Activated CD4-positive, alpha-beta T cell treated with anti-CD3 and anti-CD28 coated beads, Interleukin-2, amount 10 ng/mL, durations not matched to agents 7 days and 5 days (primary cell): Measurements from ENCODE around the gene ELMO1. TPM values are rescaled to one million over a fixed set of nuclear protein-coding genes. Genes with fewer than 3 reads are reported as not detected.

ENCODE experiments used
- CTCF ChIA-PET: fragments of 350-600 bp; sonication (Branson Sonifier 250); formaldehyde crosslinking; loops from one replicate; lab custom pipeline; 2021; ENCODE audit warnings: antibody characterized with exemption; lab: Charles Lee
- POLR2A ChIA-PET: fragments of 350-600 bp; sonication (Branson Sonifier 250); formaldehyde crosslinking; loops from one replicate; lab custom pipeline; 2021; ENCODE audit warnings: antibody characterized with exemption; lab: Charles Lee
- DNase-seq: peaks from one replicate; pipeline ENCODE4 v3.0.0-alpha.2; 2020
- H3K27ac Mint-ChIP-seq: one replicate; pipeline ENCODE4 v1.8.0; 2021; ENCODE audit warnings: mild to moderate bottlenecking, moderate library complexity, mixed read lengths
- H3K27me3 Mint-ChIP-seq: one replicate; pipeline ENCODE4 v1.8.0; 2021; ENCODE audit warnings: mixed read lengths
- H3K36me3 Mint-ChIP-seq: one replicate; pipeline ENCODE4 v1.8.0; 2021; ENCODE audit warnings: low read depth, mixed read lengths
- H3K4me1 Mint-ChIP-seq: one replicate; pipeline ENCODE4 v1.8.0; 2021; ENCODE audit warnings: mixed read lengths
- H3K4me3 Mint-ChIP-seq: one replicate; pipeline ENCODE4 v1.8.0; 2021; ENCODE audit warnings: mild to moderate bottlenecking, moderate library complexity, mixed read lengths
- H3K9me3 Mint-ChIP-seq: one replicate; pipeline ENCODE4 v1.8.0; 2021; ENCODE audit warnings: mixed read lengths
- total RNA-seq, 2 experiments: library from RNA; stranded (reverse); gene quantifications; one replicate each; pipeline ENCODE4 v1.2.3, GENCODE V29; 2021

Gene ELMO1
- total RNA-seq, 2 experiments from 2014 or later: 99.8 to 142 TPM

GRCh38 chr7:37079420-37079819 is 369.2 kb downstream of the ELMO1 start:
- no peaks in the 10 kb centered on the region for H3K9me3 Mint-ChIP-seq
- ChIA-PET CTCF (interaction anchor here (0.5 kb wide), 1 partner anchor 408 kb away, joined by 3 read pairs; no protein-coding TSS in a partner anchor), POLR2A (no interaction called here)
- peaks cover 45% of the 10 kb centered on the region for H3K36me3 Mint-ChIP-seq
- no peaks in the 10 kb centered on the region for H3K27me3 Mint-ChIP-seq
- peaks cover 10% of the 10 kb centered on the region for H3K4me1 Mint-ChIP-seq
- no peak for DNase-seq
- H3K4me3 Mint-ChIP-seq: no peak overlapping the region
- H3K27ac Mint-ChIP-seq: no peak overlapping the region

GRCh38 chr7:37076668-37077067 is 372.0 kb downstream of the ELMO1 start:
- no peak overlapping the region for H3K27ac Mint-ChIP-seq
- H3K4me1 Mint-ChIP-seq: peaks cover 6% of the 10 kb centered on the region
- ChIA-PET CTCF (interaction anchor here (1.4 kb wide), 1 partner anchor 11 kb away, joined by 3 read pairs; no protein-coding TSS in a partner anchor), POLR2A (no interaction called here)
- H3K36me3 Mint-ChIP-seq: peaks cover 37% of the 10 kb centered on the region
- peaks cover 5% of the 10 kb centered on the region for H3K9me3 Mint-ChIP-seq
- no peaks in the 10 kb centered on the region for H3K27me3 Mint-ChIP-seq
- DNase-seq: no peak
- no peak overlapping the region for H3K4me3 Mint-ChIP-seq

GRCh38 chr7:37074370-37074769 is 374.3 kb downstream of the ELMO1 start:
- Mint-ChIP-seq H3K36me3 (peaks cover 39% of the 10 kb centered on the region), H3K27me3 (no peaks in the 10 kb centered on the region), H3K9me3 (peaks cover 5% of the 10 kb centered on the region), H3K27ac (no peak overlapping the region), H3K4me1 (peaks cover 5% of the 10 kb centered on the region), H3K4me3 (no peak overlapping the region)
- no peak for DNase-seq
- POLR2A ChIA-PET: no interaction called here
- CTCF ChIA-PET: no interaction called here

- ChIA-PET POLR2A (no interaction called here), CTCF (no interaction called here)
- H3K27me3 Mint-ChIP-seq: no peaks in the 10 kb centered on the region
- H3K27ac Mint-ChIP-seq: no peak overlapping the region
- H3K4me3 Mint-ChIP-seq: no peak overlapping the region
- peaks cover 26% of the 10 kb centered on the region for H3K36me3 Mint-ChIP-seq
- H3K4me1 Mint-ChIP-seq: peaks cover 12% of the 10 kb centered on the region
- no peak for DNase-seq
- H3K9me3 Mint-ChIP-seq: peaks cover 5% of the 10 kb centered on the region
Observed at GRCh38 chr7:37071124-37071523, 377.5 kb downstream of the ELMO1 start.

- Mint-ChIP-seq H3K4me3 (no peak overlapping the region), H3K9me3 (peaks cover 5% of the 10 kb centered on the region), H3K27me3 (no peaks in the 10 kb centered on the region), H3K27ac (no peak overlapping the region), H3K36me3 (peaks cover 33% of the 10 kb centered on the region), H3K4me1 (peaks cover 19% of the 10 kb centered on the region)
- ChIA-PET POLR2A (no interaction called here), CTCF (no interaction called here)
- no peak for DNase-seq
Observed at GRCh38 chr7:37070471-37070870, 378.2 kb downstream of the ELMO1 start.

- DNase-seq: no peak
- ChIA-PET POLR2A (no interaction called here), CTCF (no interaction called here)
- H3K9me3 Mint-ChIP-seq: peaks cover 8% of the 10 kb centered on the region
- H3K27me3 Mint-ChIP-seq: no peaks in the 10 kb centered on the region
- peaks cover 37% of the 10 kb centered on the region for H3K36me3 Mint-ChIP-seq
- no peak overlapping the region for H3K27ac Mint-ChIP-seq
- no peak overlapping the region for H3K4me3 Mint-ChIP-seq
- peaks cover 22% of the 10 kb centered on the region for H3K4me1 Mint-ChIP-seq
Observed at GRCh38 chr7:37070031-37070430, 378.6 kb downstream of the ELMO1 start.

GRCh38 chr7:37069336-37069735 is 379.3 kb downstream of the ELMO1 start:
- peaks cover 8% of the 10 kb centered on the region for H3K9me3 Mint-ChIP-seq
- no peaks in the 10 kb centered on the region for H3K27me3 Mint-ChIP-seq
- H3K4me1 Mint-ChIP-seq: peaks cover 22% of the 10 kb centered on the region
- H3K36me3 Mint-ChIP-seq: peaks cover 41% of the 10 kb centered on the region
- no peak overlapping the region for H3K4me3 Mint-ChIP-seq
- no peak for DNase-seq
- no peak overlapping the region for H3K27ac Mint-ChIP-seq
- POLR2A ChIA-PET: no interaction called here
- CTCF ChIA-PET: no interaction called here

GRCh38 chr7:37068902-37069301 is 379.8 kb downstream of the ELMO1 start:
- Mint-ChIP-seq H3K27ac (no peak overlapping the region), H3K9me3 (peaks cover 8% of the 10 kb centered on the region), H3K27me3 (no peaks in the 10 kb centered on the region), H3K4me3 (no peak overlapping the region), H3K36me3 (peaks cover 41% of the 10 kb centered on the region), H3K4me1 (peaks cover 22% of the 10 kb centered on the region)
- POLR2A ChIA-PET: no interaction called here
- CTCF ChIA-PET: no interaction called here
- DNase-seq: no peak

- ChIA-PET POLR2A (no interaction called here), CTCF (no interaction called here)
- Mint-ChIP-seq H3K4me1 (peaks cover 22% of the 10 kb centered on the region), H3K36me3 (peaks cover 36% of the 10 kb centered on the region), H3K27ac (no peak overlapping the region), H3K9me3 (peaks cover 8% of the 10 kb centered on the region), H3K27me3 (no peaks in the 10 kb centered on the region), H3K4me3 (no peak overlapping the region)
- DNase-seq: no peak
Observed at GRCh38 chr7:37068038-37068437, 380.6 kb downstream of the ELMO1 start.

GRCh38 chr7:37065779-37066271 is 382.8 kb downstream of the ELMO1 start:
- Mint-ChIP-seq H3K9me3 (peaks cover 3% of the 10 kb centered on the region), H3K27me3 (no peaks in the 10 kb centered on the region), H3K36me3 (peaks cover 36% of the 10 kb centered on the region), H3K27ac (no peak overlapping the region), H3K4me1 (peaks cover 17% of the 10 kb centered on the region), H3K4me3 (no peak overlapping the region)
- POLR2A ChIA-PET: no interaction called here
- no peak for DNase-seq
- CTCF ChIA-PET: no interaction called here

GRCh38 chr7:37062560-37062859 is 386.2 kb downstream of the ELMO1 start:
- H3K9me3 Mint-ChIP-seq: peaks cover 3% of the 10 kb centered on the region
- ChIA-PET POLR2A (no interaction called here), CTCF (no interaction called here)
- H3K4me1 Mint-ChIP-seq: peaks cover 12% of the 10 kb centered on the region
- H3K36me3 Mint-ChIP-seq: peaks cover 35% of the 10 kb centered on the region
- no peaks in the 10 kb centered on the region for H3K27me3 Mint-ChIP-seq
- no peak overlapping the region for H3K4me3 Mint-ChIP-seq
- no peak for DNase-seq
- H3K27ac Mint-ChIP-seq: no peak overlapping the region

- no peak overlapping the region for H3K4me3 Mint-ChIP-seq
- H3K36me3 Mint-ChIP-seq: peaks cover 35% of the 10 kb centered on the region
- peaks cover 12% of the 10 kb centered on the region for H3K4me1 Mint-ChIP-seq
- no peak overlapping the region for H3K27ac Mint-ChIP-seq
- DNase-seq: no peak
- no peaks in the 10 kb centered on the region for H3K27me3 Mint-ChIP-seq
- ChIA-PET CTCF (no interaction called here), POLR2A (no interaction called here)
- H3K9me3 Mint-ChIP-seq: peaks cover 3% of the 10 kb centered on the region
Observed at GRCh38 chr7:37061849-37062559, 386.7 kb downstream of the ELMO1 start.

- CTCF ChIA-PET: no interaction called here
- no peak for DNase-seq
- no peaks in the 10 kb centered on the region for H3K27me3 Mint-ChIP-seq
- no peaks in the 10 kb centered on the region for H3K9me3 Mint-ChIP-seq
- peaks cover 27% of the 10 kb centered on the region for H3K36me3 Mint-ChIP-seq
- no peak overlapping the region for H3K4me3 Mint-ChIP-seq
- POLR2A ChIA-PET: no interaction called here
- H3K27ac Mint-ChIP-seq: no peak overlapping the region
- no peaks in the 10 kb centered on the region for H3K4me1 Mint-ChIP-seq
Observed at GRCh38 chr7:37056234-37056912, 392.3 kb downstream of the ELMO1 start.
